Aorta (tissue), 5 donors: ENCODE results near the gene CCNL2. TPM values are rescaled to one million over a fixed set of nuclear protein-coding genes. Genes with fewer than 3 reads are reported as not detected.

Experiments used
- ATAC-seq: fragments of 200-7000 bp; cut with Tn5 transposase; one replicate; pipeline ENCODE4 v1.9.1; 2022; ENCODE audit warnings: moderate library complexity; ENCODE audit not compliant: low FRiP score
- DNase-seq, 2 donors: peaks; one replicate each; pipeline ENCODE4 v3.0.0-alpha.2; 2020
- H3K27ac ChIP-seq, 2 donors: one replicate each; pipeline ENCODE4 v1.5.1; 2013; ENCODE audit warnings: low read length in 2 of 2, mild to moderate bottlenecking in 2 of 2, moderate library complexity in 2 of 2, control low read depth in 1 of 2, inconsistent platforms in 1 of 2, low read depth in 1 of 2
- H3K27me3 ChIP-seq, 2 donors: one replicate each; pipeline ENCODE4 v1.6.1; 2013; ENCODE audit warnings: control low read depth in 1 of 2, low read length in 1 of 2, mild to moderate bottlenecking in 1 of 2, moderate library complexity in 1 of 2; ENCODE audit not compliant: insufficient read depth in 2 of 2, control insufficient read depth in 1 of 2
- H3K36me3 ChIP-seq, 2 donors: one replicate each; pipeline ENCODE4 v1.6.1; 2013; ENCODE audit warnings: control low read depth in 1 of 2, low read length in 1 of 2, mild to moderate bottlenecking in 1 of 2; ENCODE audit not compliant: insufficient read depth in 2 of 2, control insufficient read depth in 1 of 2
- H3K4me1 ChIP-seq, 2 donors: one replicate each; pipeline ENCODE4 v1.6.1; 2013; ENCODE audit warnings: low read length in 2 of 2, control low read depth in 1 of 2, mild to moderate bottlenecking in 1 of 2, moderate library complexity in 1 of 2; ENCODE audit not compliant: insufficient read depth in 2 of 2, control insufficient read depth in 1 of 2
- H3K4me3 ChIP-seq, 2 donors: one replicate each; pipeline ENCODE4 v1.5.1; 2013; ENCODE audit warnings: low read length in 2 of 2, control low read depth in 1 of 2, mild to moderate bottlenecking in 1 of 2
- H3K9me3 ChIP-seq: one replicate; pipeline ENCODE4 v1.6.1; 2013; ENCODE audit warnings: mild to moderate bottlenecking, low read length; ENCODE audit not compliant: control insufficient read depth
- WGBS, 2 donors: extraction: QIAGEN DNeasy Blood & Tissue Kit; methylation state at CpG; one replicate each; pipeline ENCODE4 v1.1.7; 2013; 5-methylcytosine and 5-hydroxymethylcytosine counted together
- intact Hi-C, 2 donors: fragments of 100-400 bp; cut with DNase I; formaldehyde crosslinking; loops; one replicate each; pipeline versions ENCODE4 v1.14.2 to v1.15.0; 2022
- polyA plus RNA-seq, 2 donors: library from polyadenylated mRNA; stranded (reverse); fragments of 200-250 nt; gene quantifications; one replicate each; pipeline ENCODE4 v1.2.3, GENCODE V29; 2013
- total RNA-seq, 2 donors: library from RNA; stranded (reverse); fragmentation: NEBNext Ultra II Directional; extraction: Animal tissue kit (Norgen Biotek cat#: 25700); gene quantifications; one replicate each; pipeline ENCODE4 v1.2.1, GENCODE V29; 2021
- donor health status: healthy with polysubstance abuse.
- donor health status: Bipolar disorder and iron deficiency.
- donor health status: DM: no; HTN: no; CAD: no.
- donor health status: DM: no; HTN: no; CAD: no.
- donor health status: DM: yes; HTN: yes; CAD: no.

Gene CCNL2
- total and polyA plus RNA-seq, 4 donors, result 34.6 to 409 (median 200) TPM

DNA sequence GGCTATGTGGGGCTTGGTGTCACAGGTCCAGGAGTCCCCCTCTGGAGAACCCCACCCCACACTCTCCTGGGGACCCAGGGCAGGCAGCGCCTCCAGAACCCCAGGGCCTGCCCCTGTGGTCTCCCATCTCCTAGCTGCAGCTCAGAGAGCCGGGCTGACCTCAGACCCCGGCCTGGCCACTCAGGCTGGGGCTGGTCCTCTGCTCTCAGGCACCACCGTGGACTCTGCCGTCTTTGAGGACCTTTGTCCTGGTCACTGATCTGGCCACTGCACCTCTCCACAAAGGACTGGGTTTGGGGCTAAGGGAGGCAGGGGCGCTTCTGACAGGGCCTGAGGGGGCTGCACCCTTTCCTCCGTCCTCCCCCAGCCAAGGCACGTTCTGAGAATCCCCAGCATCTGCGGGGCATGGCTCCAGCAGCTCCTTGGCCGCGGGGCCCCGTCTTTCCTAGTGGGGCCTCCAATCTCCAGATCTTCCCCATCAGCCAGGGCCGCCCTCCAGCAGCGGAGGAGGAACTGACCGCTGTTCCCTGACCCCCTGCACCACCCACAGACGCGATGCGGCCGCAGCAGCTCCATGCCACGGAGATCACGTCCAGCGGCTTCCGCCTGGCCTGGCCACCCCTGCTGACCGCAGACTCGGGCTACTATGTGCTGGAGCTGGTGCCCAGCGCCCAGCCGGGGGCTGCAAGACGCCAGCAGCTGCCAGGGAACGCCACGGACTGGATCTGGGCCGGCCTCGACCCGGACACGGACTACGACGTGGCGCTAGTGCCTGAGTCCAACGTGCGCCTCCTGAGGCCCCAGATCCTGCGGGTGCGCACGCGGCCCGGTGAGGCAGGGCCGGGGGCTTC is 39.6 kb upstream of the CCNL2 start:
- Histone ChIP-seq H3K9me3 (no peaks in the 10 kb centered on the region), H3K27me3 (no peaks in the 10 kb centered on the region), H3K4me1 (no peaks in the 10 kb centered on the region), H3K27ac (no peak overlapping the region), H3K4me3 (no peak overlapping the region), H3K36me3 (no peaks in the 10 kb centered on the region)
- WGBS, 2 donors, result 92 to 94% methylated on average over 41 to 45 of the region's 45 CpGs
- intact Hi-C loops, result no loop called here
- ATAC-seq (no peak), DNase-seq (peak in 1 of 2 donors; percentile 76)

DNA sequence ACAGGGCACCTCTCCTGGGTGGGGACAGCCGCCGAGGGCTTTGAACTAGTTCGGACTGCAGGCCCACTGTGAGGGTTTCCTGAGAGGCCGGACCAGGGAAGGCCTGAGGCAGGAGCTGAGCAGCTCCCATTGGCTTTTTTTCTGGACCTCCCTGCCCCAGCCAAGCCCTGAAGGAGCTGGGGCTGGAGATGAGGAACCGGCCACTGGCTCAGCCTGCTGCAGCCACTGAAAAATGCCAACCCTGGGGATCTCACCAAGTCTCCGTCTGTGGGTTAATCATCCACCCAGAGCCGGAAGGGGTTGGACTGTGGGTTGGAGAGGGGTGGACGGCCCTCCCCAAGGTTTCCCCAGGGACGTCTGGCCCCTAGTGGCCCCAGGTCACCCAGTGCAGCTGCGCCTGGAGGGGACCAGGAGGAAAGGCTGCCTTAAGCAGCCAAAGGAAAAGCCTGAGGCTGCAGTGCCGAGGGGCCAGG is 38.8 kb upstream of the CCNL2 start:
- no peaks in the 10 kb centered on the region for H3K4me1 ChIP-seq
- WGBS, 2 donors, result 70 to 88% methylated on average over 11 of the region's 11 CpGs
- H3K9me3 ChIP-seq, result no peaks in the 10 kb centered on the region

GRCh38 chr1:1437033-1437903 is 38.1 kb upstream of the CCNL2 start:
- Histone ChIP-seq H3K27me3 (no peaks in the 10 kb centered on the region), H3K9me3 (no peaks in the 10 kb centered on the region), H3K4me1 (no peaks in the 10 kb centered on the region), H3K36me3 (no peaks in the 10 kb centered on the region), H3K4me3 (no peak overlapping the region), H3K27ac (no peak overlapping the region)
- DNase-seq (peak in 1 of 2 donors; percentile 66), ATAC-seq (no peak)
- 90 to 91% methylated on average over 31 of the region's 31 CpGs for WGBS, 2 donors
- intact Hi-C loops, result no loop called here

More for the DNA sequence above, 38.8 kb upstream of the CCNL2 start:
- Histone ChIP-seq H3K27ac (no peak overlapping the region), H3K36me3 (no peaks in the 10 kb centered on the region), H3K27me3 (no peaks in the 10 kb centered on the region), H3K4me3 (no peak overlapping the region)
- intact Hi-C loops, result no loop called here
- DNase-seq, result peak in 1 of 2 donors; percentile 69
- ATAC-seq, result no peak

DNA sequence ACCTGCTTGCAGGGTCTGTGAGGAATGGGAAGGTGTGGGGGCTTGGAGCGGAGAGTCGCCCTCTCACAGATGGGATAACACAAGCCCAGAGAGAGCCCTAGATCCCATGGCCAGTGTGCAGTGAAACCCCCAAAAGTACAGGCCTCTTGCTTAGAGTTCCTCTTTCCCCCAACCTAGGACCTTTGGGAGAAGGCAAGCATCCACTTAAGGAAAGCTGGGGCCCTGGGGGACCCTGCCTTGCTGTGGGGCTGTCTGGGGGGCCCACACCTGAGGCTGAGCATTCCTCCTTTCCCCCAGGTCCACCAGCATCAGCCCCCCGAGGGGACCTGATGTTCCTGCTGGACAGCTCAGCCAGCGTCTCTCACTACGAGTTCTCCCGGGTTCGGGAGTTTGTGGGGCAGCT is 37.5 kb upstream of the CCNL2 start:
- Histone ChIP-seq H3K27me3 (no peaks in the 10 kb centered on the region), H3K27ac (no peak overlapping the region), H3K36me3 (no peaks in the 10 kb centered on the region), H3K4me3 (no peak overlapping the region), H3K4me1 (no peaks in the 10 kb centered on the region), H3K9me3 (no peaks in the 10 kb centered on the region)
- ATAC-seq, result no peak
- DNase-seq, result peak in 1 of 2 donors; percentile 37
- intact Hi-C loops, result no loop called here
- 93 to 95% methylated on average over 7 of the region's 7 CpGs for WGBS, 2 donors

GRCh38 chr1:1435911-1436629 is 36.9 kb upstream of the CCNL2 start:
- H3K9me3 ChIP-seq, result no peaks in the 10 kb centered on the region
- peak overlapping the region in 1 of 2 donors; percentile 14 for H3K4me3 ChIP-seq
- no peak overlapping the region for H3K27ac ChIP-seq
- H3K27me3 ChIP-seq, result no peaks in the 10 kb centered on the region
- DNase-seq, result peak in 1 of 2 donors; percentile 73
- intact Hi-C loops, result no loop called here
- H3K4me1 ChIP-seq, result no peaks in the 10 kb centered on the region
- no peak for ATAC-seq
- no peaks in the 10 kb centered on the region for H3K36me3 ChIP-seq
- WGBS, 2 donors, result 26 to 36% methylated on average over 26 to 40 of the region's 40 CpGs

GRCh38 chr1:1435106-1435903 is 36.2 kb upstream of the CCNL2 start, which contains the start of gene VWA1:
Gene VWA1, plus strand, starts transcription at chr1:1435690. Its CDS starts 59 bp downstream, at chr1:1435749.
- Histone ChIP-seq H3K4me1 (no peaks in the 10 kb centered on the region), H3K36me3 (no peaks in the 10 kb centered on the region), H3K27me3 (no peaks in the 10 kb centered on the region), H3K4me3 (peak within 1 kb of the TSS in 1 of 2 donors; percentile 14), H3K27ac (no peak within 1 kb of the TSS), H3K9me3 (no peaks in the 10 kb centered on the region)
- intact Hi-C loops, result no loop called here
- WGBS, 2 donors, result 10 to 11% methylated on average over 71 to 89 of the region's 89 CpGs
- DNase-seq (peak in 1 of 2 donors; percentile 91), ATAC-seq (peak; percentile 64)

DNA sequence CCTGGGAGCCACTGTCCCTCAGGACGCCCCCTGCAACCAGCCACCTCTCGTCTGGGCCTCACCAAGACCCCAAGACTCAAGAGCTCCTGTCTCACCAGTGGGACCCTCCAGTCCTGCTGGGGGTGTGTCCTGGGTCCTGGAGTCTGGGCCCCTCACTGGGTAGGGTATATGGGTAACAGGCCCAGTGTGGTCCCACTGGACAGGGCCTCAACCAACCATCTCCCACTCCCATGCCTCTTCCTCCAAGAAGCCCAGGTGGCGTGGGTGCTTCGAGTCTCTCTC is 35.6 kb upstream of the CCNL2 start:
- Histone ChIP-seq H3K4me1 (no peaks in the 10 kb centered on the region), H3K36me3 (no peaks in the 10 kb centered on the region), H3K4me3 (no peak overlapping the region), H3K27ac (no peak overlapping the region), H3K27me3 (no peaks in the 10 kb centered on the region), H3K9me3 (no peaks in the 10 kb centered on the region)
- ATAC-seq (no peak), DNase-seq (no peak)
- WGBS, 2 donors, result 83 to 84% methylated on average over 4 of the region's 4 CpGs
- intact Hi-C loops, result no loop called here
